Stimulated activated CD4-positive, alpha-beta T cell treated with anti-CD3 and anti-CD28 coated beads, Interleukin-1b, Interleukin-23, amount 100 ng/mL, for 1 hour (primary cell): ENCODE results near the gene TOB1.

Experiments used
- DNase-seq, 2 donors: peaks; one replicate each; pipeline ENCODE4 v3.0.0-alpha.2; 2020; ENCODE audit warnings: low read depth in 2 of 2

TOB1 gene

GRCh38 chr17:50866261-50866949, at the start of gene TOB1:
Gene TOB1 (minus strand): TSS chr17:50866354. CDS start chr17:50864017, 2,337 bp downstream.
- peak; percentile 94 for DNase-seq

- no peak for DNase-seq
Measured at GRCh38 chr17:50914505-50915063, 48.4 kb upstream of the TOB1 start.

GRCh38 chr17:50913120-50913519, 47.0 kb upstream of the TOB1 start:
- no peak for DNase-seq

GRCh38 chr17:50911890-50912289, 45.7 kb upstream of the TOB1 start:
- DNase-seq, result no peak

- DNase-seq, result no peak
Measured at GRCh38 chr17:50911450-50911849, 45.3 kb upstream of the TOB1 start.

- peak; percentile 20 to 34 for DNase-seq
Measured at GRCh38 chr17:50909765-50910605, 43.8 kb upstream of the TOB1 start.

GRCh38 chr17:50908860-50909764, 43.0 kb upstream of the TOB1 start:
- DNase-seq, result no peak

- no peak for DNase-seq
Measured at GRCh38 chr17:50908140-50908859, 42.1 kb upstream of the TOB1 start.

- DNase-seq, result no peak
Measured at GRCh38 chr17:50906443-50906842, 40.3 kb upstream of the TOB1 start.

GRCh38 chr17:50905460-50905803, 39.3 kb upstream of the TOB1 start:
- DNase-seq, result no peak

GRCh38 chr17:50904518-50905459, 38.6 kb upstream of the TOB1 start:
- no peak for DNase-seq

- no peak for DNase-seq
Measured at GRCh38 chr17:50903604-50904517, 37.7 kb upstream of the TOB1 start.

GRCh38 chr17:50902372-50903353, 36.5 kb upstream of the TOB1 start:
- DNase-seq, result no peak

GRCh38 chr17:50900383-50900892, 34.3 kb upstream of the TOB1 start:
- no peak for DNase-seq

- DNase-seq, result no peak
Measured at GRCh38 chr17:50899559-50900319, 33.6 kb upstream of the TOB1 start.

- no peak for DNase-seq
Measured at GRCh38 chr17:50899005-50899460, 32.9 kb upstream of the TOB1 start.
